Kidney (tissue), 14 donors: ENCODE measurements around the gene CD53. TPM values are rescaled to one million over a fixed set of nuclear protein-coding genes. Genes with fewer than 3 reads are reported as not detected.

Experiments
- DNase-seq, 5 donors: peaks; one replicate each; pipeline ENCODE4 v3.0.0-alpha.2; 2013 to 2020
- FAIRE-seq: peaks from 2 replicates; lab custom pipeline; 2012; peaks lifted over from hg19 to GRCh38; lab: Jason Lieb, UNC
- H3K27ac ChIP-seq, 2 donors: one replicate each; pipeline ENCODE4 v1.7.0; 2013; ENCODE audit warnings: low read depth in 2 of 2, low read length in 2 of 2, inconsistent platforms in 1 of 2
- H3K27me3 ChIP-seq: one replicate; pipeline ENCODE4 v1.7.1; 2013; ENCODE audit warnings: low read length, inconsistent platforms; ENCODE audit not compliant: control insufficient read depth, insufficient read depth
- H3K36me3 ChIP-seq, 3 donors: one replicate each; pipeline versions ENCODE4 v1.7.0 to v1.7.1; 2013; ENCODE audit warnings: low read length in 3 of 3, control low read depth in 1 of 3, inconsistent platforms in 1 of 3; ENCODE audit not compliant: insufficient read depth in 3 of 3, control insufficient read depth in 2 of 3
- H3K4me1 ChIP-seq, 3 donors: one replicate each; pipeline versions ENCODE4 v1.7.0 to v1.7.1; 2013; ENCODE audit warnings: low read length in 3 of 3, inconsistent platforms in 1 of 3, low read depth in 1 of 3; ENCODE audit not compliant: control insufficient read depth in 2 of 3, insufficient read depth in 2 of 3
- H3K4me3 ChIP-seq, 3 donors: one replicate each; pipeline versions ENCODE4 v1.7.0 to v1.8.1; 2013; ENCODE audit warnings: low read length in 3 of 3, control low read depth in 1 of 3, inconsistent platforms in 1 of 3
- H3K9ac ChIP-seq, 3 donors: one replicate each; pipeline versions ENCODE4 v1.7.0 to v1.7.1; 2013; ENCODE audit warnings: low read length in 3 of 3, control low read depth in 1 of 3, inconsistent platforms in 1 of 3
- H3K9me3 ChIP-seq, 3 donors: one replicate each; pipeline versions ENCODE4 v1.7.0 to v1.7.1; 2013; ENCODE audit warnings: low read length in 3 of 3, control low read depth in 1 of 3, inconsistent platforms in 1 of 3; ENCODE audit not compliant: control insufficient read depth in 2 of 3, insufficient read depth in 1 of 3
- intact Hi-C: fragments of 100-400 bp; cut with DNase I; formaldehyde crosslinking; loops from one replicate; pipeline ENCODE4 v1.11.1; 2022
- polyA plus RNA-seq: library from polyadenylated mRNA; stranded (reverse); fragments of 350-450 nt; fragmentation: Illumina TruSeq; extraction: RNeasy Lipid Tissue Mini Kit (QIAGEN cat#74804); gene quantifications from one replicate; pipeline ENCODE4 v1.2.3, GENCODE V29; 2014; ENCODE audit warnings: low read depth, low replicate concordance; ENCODE audit not compliant: insufficient read depth
- total RNA-seq: library from RNA; stranded (reverse); fragmentation: NEBNext Ultra II Directional; extraction: Animal tissue kit (Norgen Biotek cat#: 25700); gene quantifications from one replicate; pipeline ENCODE4 v1.2.1, GENCODE V29; 2021
- TF ChIP-seq, protein P1 (sequence below): IDR thresholded peaks from 3 replicates; pipeline ENCODE4 v1.5.1; 2012; ENCODE audit warnings: mild to moderate bottlenecking, moderate library complexity, borderline replicate concordance; ENCODE audit not compliant: insufficient read depth; ENCODE audit errors: extremely low read depth
- donor health status: control.
- donor health status: control.
- donor health status: control.
- donor health status: control.
- donor health status: control.
- donor health status: DM: yes; HTN: yes; CAD: no.
- donor health status: Normal renal cell carcinoma (clear cell type).

Gene CD53
- total and polyA plus RNA-seq, 2 donors from 2014 or later = 10.7 to 70.9 TPM

DNA sequence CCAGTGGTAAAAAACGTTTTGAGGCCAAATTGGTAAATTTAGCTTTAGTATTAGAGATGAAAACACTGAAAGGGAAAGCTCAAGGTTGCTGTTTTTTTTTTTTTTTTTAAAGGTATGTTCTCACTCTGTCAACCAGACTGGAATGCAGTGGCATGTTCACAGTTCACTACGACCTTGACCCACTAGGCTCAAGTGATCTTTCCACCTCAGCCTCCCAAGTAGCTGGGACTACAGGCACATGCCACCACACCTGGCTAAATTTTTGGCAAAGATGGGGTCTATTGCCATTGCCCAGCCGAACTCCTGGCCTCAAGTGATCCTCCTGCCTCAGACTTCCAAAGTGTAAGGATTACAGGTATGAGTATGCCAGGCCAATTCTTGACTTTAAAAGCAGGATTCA is 71.9 kb downstream of the CD53 start:
- FAIRE-seq (no peak), DNase-seq (no peak)
- no peaks in the 10 kb centered on the region for H3K27me3 ChIP-seq
- H3K36me3 ChIP-seq = peaks cover 0 to 3% (median 2%) of the 10 kb centered on the region in 3 donors
- H3K9ac ChIP-seq = no peak overlapping the region
- H3K27ac ChIP-seq = no peak overlapping the region
- H3K4me1 ChIP-seq = no peaks in the 10 kb centered on the region
- TF ChIP-seq, protein P1, sequence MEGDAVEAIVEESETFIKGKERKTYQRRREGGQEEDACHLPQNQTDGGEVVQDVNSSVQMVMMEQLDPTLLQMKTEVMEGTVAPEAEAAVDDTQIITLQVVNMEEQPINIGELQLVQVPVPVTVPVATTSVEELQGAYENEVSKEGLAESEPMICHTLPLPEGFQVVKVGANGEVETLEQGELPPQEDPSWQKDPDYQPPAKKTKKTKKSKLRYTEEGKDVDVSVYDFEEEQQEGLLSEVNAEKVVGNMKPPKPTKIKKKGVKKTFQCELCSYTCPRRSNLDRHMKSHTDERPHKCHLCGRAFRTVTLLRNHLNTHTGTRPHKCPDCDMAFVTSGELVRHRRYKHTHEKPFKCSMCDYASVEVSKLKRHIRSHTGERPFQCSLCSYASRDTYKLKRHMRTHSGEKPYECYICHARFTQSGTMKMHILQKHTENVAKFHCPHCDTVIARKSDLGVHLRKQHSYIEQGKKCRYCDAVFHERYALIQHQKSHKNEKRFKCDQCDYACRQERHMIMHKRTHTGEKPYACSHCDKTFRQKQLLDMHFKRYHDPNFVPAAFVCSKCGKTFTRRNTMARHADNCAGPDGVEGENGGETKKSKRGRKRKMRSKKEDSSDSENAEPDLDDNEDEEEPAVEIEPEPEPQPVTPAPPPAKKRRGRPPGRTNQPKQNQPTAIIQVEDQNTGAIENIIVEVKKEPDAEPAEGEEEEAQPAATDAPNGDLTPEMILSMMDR = no peak
- intact Hi-C loops = no loop called here
- H3K9me3 ChIP-seq = peaks cover 0 to 7% (median 0%) of the 10 kb centered on the region in 3 donors
- H3K4me3 ChIP-seq = no peak overlapping the region

DNA sequence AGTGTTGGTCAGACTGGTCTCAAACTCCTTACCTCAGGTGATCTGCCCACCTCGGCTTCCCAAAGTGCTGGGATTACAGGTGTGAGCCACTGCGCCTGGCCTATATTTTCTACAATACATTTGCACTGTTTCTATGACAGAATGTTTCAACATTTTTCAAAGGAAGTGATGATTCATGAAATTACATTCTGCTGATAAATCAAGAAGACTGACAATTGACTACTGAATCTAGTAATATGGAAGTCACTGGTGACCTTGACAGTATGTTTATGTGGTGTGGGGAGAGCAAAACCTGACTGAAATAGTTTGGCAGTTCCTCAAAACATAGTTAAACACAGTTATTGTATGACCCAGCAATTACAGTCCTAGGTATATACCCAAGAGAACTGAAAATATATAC is 72.7 kb downstream of the CD53 start:
- Histone ChIP-seq H3K36me3 (peaks cover 0 to 5% (median 3%) of the 10 kb centered on the region in 3 donors), H3K27me3 (no peaks in the 10 kb centered on the region), H3K9ac (no peak overlapping the region), H3K4me1 (no peaks in the 10 kb centered on the region), H3K4me3 (no peak overlapping the region), H3K9me3 (peaks cover 0 to 7% (median 0%) of the 10 kb centered on the region in 3 donors), H3K27ac (no peak overlapping the region)
- intact Hi-C loops = no loop called here
- no peak for FAIRE-seq
- TF ChIP-seq, protein P1 = no peak
- DNase-seq = no peak

DNA sequence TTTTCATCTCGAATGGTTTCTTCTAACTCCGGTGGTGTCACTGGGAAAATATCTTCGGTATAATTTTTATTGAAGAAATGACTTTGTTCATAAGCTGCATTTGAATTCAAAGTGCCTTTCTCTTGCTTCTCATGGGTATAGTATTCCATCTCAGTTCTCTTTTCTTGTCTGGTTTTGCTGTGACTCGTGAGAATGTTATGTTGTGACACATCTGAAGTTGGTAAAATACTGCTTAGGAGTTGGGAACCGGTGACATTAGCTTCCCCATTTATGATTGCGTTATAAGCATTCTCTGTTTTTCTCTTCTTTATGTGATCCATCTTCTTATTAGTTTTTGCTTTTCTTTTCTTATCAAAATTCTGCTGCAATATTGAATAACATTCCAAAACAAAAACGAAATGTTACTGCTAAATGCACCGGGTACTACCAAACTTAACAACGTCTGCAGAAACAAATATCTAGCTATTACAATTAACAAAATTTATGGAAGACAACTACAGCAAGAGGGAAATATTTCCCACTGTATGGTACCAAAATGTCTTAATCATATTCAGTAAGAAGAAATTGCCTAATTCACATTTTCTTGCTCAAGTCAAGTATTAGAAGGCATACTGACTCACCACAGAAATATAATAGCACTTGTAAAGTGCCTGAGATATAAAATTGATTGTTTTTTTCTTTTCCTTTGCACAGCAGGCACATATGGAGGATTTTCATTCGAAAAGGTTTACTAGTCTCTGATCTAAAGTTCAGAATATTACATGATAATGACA is 75.3 kb downstream of the CD53 start:
- TF ChIP-seq, protein P1 = no peak
- FAIRE-seq = no peak
- Histone ChIP-seq H3K9me3 (peaks cover 0 to 19% (median 0%) of the 10 kb centered on the region in 3 donors), H3K27ac (no peak overlapping the region), H3K4me3 (no peak overlapping the region), H3K36me3 (peaks cover 2 to 12% (median 3%) of the 10 kb centered on the region in 3 donors), H3K9ac (no peak overlapping the region), H3K4me1 (no peaks in the 10 kb centered on the region), H3K27me3 (no peaks in the 10 kb centered on the region)
- DNase-seq = no peak
- intact Hi-C loops = no loop called here

Other genes with a start within 250 kb of the CD53 start
- gene KCNA3, start 198.2 kb upstream of the CD53 start, total RNA-seq = 6.7 TPM
- not detected for gene KCNA3, start 198.2 kb upstream of the CD53 start, polyA plus RNA-seq
- 12.3 TPM for gene LRIF1, start 90.8 kb downstream of the CD53 start, total RNA-seq
- gene LRIF1, start 90.8 kb downstream of the CD53 start, polyA plus RNA-seq = 5.2 TPM